ENCODE data around the gene EHHADH.

GRCh38 chr3:185297867-185298266, 44.0 kb upstream of the EHHADH start:
- TF ChIP-seq CTCF (IDR thresholded peaks at IDR 0.05) (no peak), POLR2A (IDR thresholded peaks at IDR 0.05) (no peak)

Data from thyroid gland (tissue), 4 donors.